GM19438 (cell line): ENCODE data around the gene CUBN.

Source experiments
- ATAC-seq: cut with Tn5 transposase; IDR thresholded peaks from one replicate; pipeline ENCODE4 v1.9.1; 2021; ENCODE audit warnings: low read depth; ENCODE audit not compliant: unreplicated experiment

The CUBN gene

DNA sequence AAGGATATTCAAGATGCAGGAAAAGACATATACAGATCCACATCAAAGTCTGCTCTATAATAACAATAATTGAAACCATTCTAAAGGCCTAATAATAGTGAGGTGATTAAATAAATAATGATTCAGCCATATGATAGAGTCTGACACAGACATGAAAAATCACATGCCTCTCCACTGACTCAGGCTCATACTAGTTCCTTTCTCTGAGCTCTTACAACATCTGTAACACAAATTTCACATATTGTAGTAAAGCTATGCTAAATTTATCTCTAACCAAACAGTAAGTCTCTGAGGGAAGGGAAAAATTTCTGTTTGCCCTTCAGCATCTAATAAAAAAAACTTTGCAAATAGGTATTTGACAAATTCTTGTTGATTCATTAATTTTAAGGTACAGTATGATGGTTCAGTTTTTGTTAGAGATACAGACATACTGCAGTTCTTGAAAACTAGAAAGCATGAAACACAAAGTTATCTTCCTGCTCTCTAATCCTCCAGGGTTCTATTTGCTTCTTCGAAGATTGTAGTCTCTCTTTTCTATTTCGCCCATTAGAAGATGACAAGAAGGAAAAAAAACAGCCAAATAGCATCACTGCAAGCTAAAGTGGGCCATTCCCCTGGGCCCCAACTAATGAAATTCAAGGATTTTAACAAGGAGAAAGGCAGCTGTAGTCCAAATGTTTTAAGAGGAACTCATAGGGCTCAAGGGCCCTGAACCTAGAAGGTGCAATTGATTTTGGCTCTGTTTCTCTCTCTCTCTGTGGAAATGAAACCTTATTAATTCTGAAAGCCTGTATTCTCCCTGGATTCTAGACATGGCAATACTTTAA lies 53.9 kb downstream of the CUBN start:
- ATAC-seq = no peak

DNA sequence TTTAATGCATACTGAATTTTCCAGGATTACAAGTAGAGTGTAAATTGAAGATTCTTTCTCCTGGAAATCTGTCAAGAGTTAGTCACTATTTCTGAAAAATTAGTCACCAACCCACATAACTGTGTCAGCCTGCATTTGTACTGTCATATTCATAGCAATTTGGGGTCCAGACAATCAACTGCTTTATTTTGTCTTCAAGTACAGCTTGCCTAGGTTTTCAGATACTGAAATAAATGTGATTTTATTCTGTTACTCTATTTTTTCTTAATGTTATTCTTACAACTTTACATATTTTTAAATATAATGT lies 55.1 kb downstream of the CUBN start:
- ATAC-seq = no peak

DNA sequence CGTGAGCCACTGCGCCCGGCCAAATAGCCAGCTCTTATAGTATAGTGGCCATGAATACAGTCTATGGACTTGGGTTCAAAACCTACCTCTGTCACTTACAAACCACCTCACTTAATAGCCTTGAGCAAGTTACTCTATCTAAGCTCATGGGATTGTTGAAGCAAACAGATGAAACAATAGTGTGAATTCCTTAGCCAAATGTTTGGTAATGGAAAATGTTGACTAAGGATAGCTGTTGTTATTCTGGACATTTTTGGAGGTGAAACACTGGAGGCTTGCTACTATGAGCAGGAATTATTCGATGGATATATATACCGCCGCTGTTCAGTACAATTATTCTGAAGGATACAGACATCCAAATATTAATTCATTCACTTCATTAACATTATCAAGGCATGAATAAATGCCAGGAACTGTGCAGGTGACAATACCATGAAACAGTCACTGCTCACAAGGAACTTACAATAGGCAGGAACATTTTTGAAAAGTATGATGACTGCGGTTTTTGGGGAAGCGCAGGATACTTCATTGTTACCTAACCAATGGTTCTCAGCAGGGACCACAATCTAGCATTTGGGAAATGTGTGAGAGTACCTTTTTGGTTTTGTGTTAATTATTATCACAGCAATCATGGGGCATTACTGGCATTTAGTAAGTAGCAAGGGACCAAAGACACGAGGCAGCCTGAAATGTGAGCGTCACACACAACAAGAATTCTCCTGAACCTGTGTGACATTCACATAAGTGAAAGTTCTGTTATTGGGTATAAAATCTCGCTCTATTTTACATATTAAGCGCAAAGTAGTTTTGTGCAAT lies 55.7 kb downstream of the CUBN start:
- ATAC-seq = no peak

- ATAC-seq = no peak
Measured at GRCh38 chr10:17068953-17069352, 60.7 kb downstream of the CUBN start.

- no peak for ATAC-seq
Measured at GRCh38 chr10:17067376-17068264, 62.0 kb downstream of the CUBN start.

GRCh38 chr10:17066807-17067206 lies 62.8 kb downstream of the CUBN start:
- no peak for ATAC-seq

DNA sequence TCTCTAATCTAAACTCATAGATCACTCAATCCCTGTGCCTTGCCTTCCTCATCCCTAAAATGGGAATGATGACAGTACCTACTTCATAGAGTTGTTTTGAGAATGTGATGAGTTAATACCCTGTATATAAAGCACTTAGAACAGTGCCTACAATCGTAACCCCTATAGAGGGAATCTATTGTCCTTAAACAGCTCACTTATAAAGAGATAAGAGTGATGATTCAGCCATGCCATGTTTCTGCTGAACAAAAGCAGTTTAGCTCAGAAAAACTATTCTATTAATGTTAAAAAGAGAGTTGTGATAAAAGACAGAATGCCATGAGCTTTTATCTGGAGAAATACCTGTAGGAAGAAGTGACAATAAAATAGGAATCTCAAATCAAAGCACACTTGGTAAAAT lies 63.6 kb downstream of the CUBN start:
- no peak for ATAC-seq

- no peak for ATAC-seq
Measured at GRCh38 chr10:17065273-17065672, 64.3 kb downstream of the CUBN start.

DNA sequence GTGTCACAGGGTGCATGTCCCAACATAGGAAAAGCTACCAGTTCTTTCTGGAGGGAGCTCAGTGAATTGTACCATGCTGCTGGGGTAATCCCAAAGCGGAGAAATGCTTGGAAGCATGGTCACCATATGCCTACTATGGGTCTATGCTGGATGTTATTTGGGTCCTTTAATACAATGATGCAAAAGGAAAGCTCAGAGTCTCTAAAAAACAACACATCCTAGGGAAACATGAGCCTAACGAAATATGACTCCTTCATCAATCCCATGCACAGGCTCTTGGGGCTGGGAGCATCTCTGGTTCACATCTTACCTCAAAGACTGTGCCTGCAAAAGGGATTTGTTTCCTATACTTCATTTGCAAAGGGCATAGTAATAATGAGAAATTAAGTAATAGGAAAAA lies 65.2 kb downstream of the CUBN start:
- ATAC-seq = no peak

GRCh38 chr10:17062955-17063484 lies 66.6 kb downstream of the CUBN start:
- no peak for ATAC-seq

DNA sequence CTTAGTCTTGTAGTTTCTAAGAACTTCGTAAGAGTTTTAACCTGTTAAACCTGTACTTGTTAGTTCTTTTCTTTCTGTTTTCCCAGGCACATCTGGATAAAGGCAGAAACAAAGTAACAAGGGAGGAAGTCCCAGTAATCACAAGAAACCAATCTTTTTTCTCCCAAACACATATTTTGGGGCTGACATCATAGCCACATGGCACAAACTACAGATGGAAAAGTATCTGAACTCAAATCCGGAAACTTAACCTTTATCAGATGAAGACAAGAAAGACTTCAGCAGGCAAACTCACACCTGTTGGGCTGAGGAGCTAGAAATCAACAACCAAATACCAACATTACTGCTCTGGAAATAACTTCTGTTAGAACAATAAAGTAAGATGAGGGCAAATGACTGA lies 67.1 kb downstream of the CUBN start:
- no peak for ATAC-seq

DNA sequence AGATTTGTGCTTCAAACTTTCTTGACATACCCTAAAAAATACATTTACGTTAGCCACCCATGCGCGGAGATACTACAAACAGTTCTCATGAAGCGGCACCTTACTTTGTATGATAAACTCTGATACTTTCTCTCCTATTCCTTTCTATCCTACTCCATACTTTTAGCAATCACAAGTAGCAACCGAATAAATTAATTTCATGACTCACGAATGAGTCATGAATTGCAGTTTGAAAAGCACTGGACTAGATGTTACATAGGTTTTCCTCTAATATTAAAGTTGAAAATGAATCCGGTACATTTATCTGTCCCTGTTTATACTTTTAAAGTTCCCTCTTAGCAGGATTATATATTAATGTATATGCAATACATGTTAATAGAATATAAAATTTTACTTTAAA lies 67.6 kb downstream of the CUBN start:
- no peak for ATAC-seq

- no peak for ATAC-seq
Measured at GRCh38 chr10:17061418-17061817, 68.2 kb downstream of the CUBN start.

DNA sequence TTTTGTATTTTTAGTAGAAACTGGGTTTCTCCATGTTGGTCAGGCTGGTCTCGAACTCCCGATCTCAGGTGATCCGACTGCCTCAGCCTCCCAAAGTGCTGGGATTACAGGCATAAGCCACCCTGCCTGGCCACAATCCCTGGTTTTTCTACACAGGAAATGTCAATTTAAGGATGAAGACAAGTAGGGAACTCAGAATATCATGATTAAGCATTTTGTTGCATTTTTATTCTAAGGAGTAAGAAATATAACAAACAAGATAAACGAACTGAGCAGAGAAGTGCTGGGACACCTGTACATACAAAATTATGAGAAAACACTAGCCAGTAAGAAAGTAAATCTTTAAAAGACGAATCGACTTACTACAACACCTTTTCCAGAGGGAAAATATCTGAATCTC lies 69.3 kb downstream of the CUBN start:
- no peak for ATAC-seq

GRCh38 chr10:17059197-17059688 lies 70.4 kb downstream of the CUBN start:
- ATAC-seq = no peak

DNA sequence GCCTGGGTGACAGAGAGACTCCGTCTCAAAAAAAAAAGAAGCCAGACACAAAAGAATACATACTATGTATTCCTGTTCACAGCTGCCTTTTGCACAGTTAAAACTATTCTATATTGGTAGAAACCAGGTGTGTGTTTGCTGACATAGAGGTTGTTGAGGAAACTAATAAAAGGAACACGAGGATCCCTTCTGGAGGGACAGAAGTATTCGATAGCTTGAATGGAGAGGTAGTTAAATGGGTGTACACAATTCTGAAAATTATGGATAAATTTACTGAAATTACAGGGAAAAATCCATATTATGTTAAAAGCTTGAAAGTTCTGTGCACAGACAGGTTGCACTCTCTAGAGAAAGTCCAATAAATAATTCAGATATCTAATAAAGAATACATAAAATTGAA lies 71.5 kb downstream of the CUBN start:
- no peak for ATAC-seq

DNA sequence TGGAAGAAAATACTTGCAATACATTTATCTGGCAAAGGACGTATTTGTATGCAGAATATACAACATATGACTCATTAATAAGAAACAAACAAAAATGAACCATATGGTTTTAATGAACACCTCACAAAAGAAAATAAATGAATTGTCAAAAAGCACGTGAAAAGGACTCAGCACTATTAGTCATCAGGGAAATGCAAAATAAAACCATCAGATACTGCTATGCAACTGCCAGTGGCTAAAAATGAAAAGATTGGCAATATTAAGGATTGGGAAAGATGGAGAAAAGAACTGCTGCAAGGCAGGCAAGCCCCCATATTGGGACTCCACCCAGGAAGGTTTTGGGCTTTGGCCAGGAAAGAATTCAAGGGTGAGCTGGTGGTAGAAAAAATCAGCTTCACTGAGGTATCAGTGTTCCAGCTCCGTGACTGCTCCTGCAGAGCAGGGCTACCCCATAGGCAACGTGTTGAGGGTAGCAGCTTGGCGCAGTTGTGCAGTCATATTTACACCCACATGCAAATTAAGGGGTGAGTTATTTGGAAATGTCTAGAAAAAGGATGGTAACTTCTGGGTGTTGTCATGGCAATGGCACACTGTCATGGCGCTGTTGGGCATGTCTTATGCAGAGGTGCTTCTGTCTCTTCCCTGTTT lies 72.7 kb downstream of the CUBN start:
- no peak for ATAC-seq

- no peak for ATAC-seq
Measured at GRCh38 chr10:17053513-17053912, 76.1 kb downstream of the CUBN start.

GRCh38 chr10:17053061-17053460 lies 76.5 kb downstream of the CUBN start:
- no peak for ATAC-seq

- ATAC-seq = no peak
Measured at GRCh38 chr10:17051851-17052250, 77.8 kb downstream of the CUBN start.
